GM23338 (cell line): ENCODE measurements around the gene SPEF1. TPM values are rescaled to one million over a fixed set of nuclear protein-coding genes. Genes with fewer than 3 reads are reported as not detected.

ENCODE experiments used
- ATAC-seq: fragments of 200-7000 bp; cut with Tn5 transposase; 3 replicates; pipeline ENCODE4 v1.9.1; 2020
- DNase-seq: peaks from one replicate; pipeline ENCODE4 v3.0.0-alpha.2; 2015; ENCODE audit warnings: low spot score
- H2AFZ ChIP-seq: fragments of 200-600 bp; sonication (generic); 2 replicates; pipeline ENCODE4 v1.8.0; 2016; ENCODE audit warnings: antibody characterized with exemption, mild to moderate bottlenecking, moderate library complexity
- H3F3A ChIP-seq: fragments of 200-600 bp; sonication (generic); replicated peaks from 2 replicates; pipeline ENCODE4 v1.8.0; 2017; ENCODE audit warnings: antibody characterized with exemption, mixed run types, low read depth
- H3K27ac ChIP-seq: fragments of 200-600 bp; sonication (generic); 2 replicates; pipeline ENCODE4 v1.6.1; 2016; ENCODE audit warnings: low read depth
- H3K27me3 ChIP-seq: fragments of 200-600 bp; sonication (generic); 2 replicates; pipeline ENCODE4 v1.8.0; 2016; ENCODE audit warnings: mild to moderate bottlenecking, mixed run types, moderate library complexity; ENCODE audit not compliant: insufficient read depth
- H3K36me3 ChIP-seq: fragments of 200-600 bp; sonication (generic); 2 replicates; pipeline ENCODE4 v1.8.0; 2016; ENCODE audit warnings: mild to moderate bottlenecking; ENCODE audit not compliant: insufficient read depth
- H3K4me1 ChIP-seq: fragments of 200-600 bp; sonication (generic); 2 replicates; pipeline ENCODE4 v1.8.0; 2016; ENCODE audit warnings: mild to moderate bottlenecking, moderate library complexity; ENCODE audit not compliant: insufficient read depth
- H3K4me2 ChIP-seq: fragments of 200-600 bp; sonication (generic); 2 replicates; pipeline ENCODE4 v1.7.1; 2017; ENCODE audit warnings: mixed run types
- H3K4me3 ChIP-seq: fragments of 200-600 bp; sonication (generic); 2 replicates; pipeline ENCODE4 v1.6.1; 2016; ENCODE audit warnings: mixed run types
- H3K79me2 ChIP-seq: fragments of 200-600 bp; sonication (generic); replicated peaks from 2 replicates; pipeline ENCODE4 v1.8.0; 2017; ENCODE audit warnings: mild to moderate bottlenecking; ENCODE audit not compliant: insufficient read depth
- H3K9me2 ChIP-seq: fragments of 200-600 bp; sonication (generic); 2 replicates; pipeline ENCODE4 v1.8.0; 2017; ENCODE audit not compliant: insufficient read depth
- H4K20me1 ChIP-seq: fragments of 200-600 bp; sonication (generic); replicated peaks from 2 replicates; pipeline ENCODE4 v1.8.0; 2017; ENCODE audit warnings: mild to moderate bottlenecking; ENCODE audit not compliant: insufficient read depth
- H3K27ac Mint-ChIP-seq: 2 replicates; pipeline ENCODE4 v1.8.0; 2020; ENCODE audit warnings: inconsistent platforms, mild to moderate bottlenecking, moderate library complexity, mixed read lengths
- H3K27me3 Mint-ChIP-seq: 3 replicates; pipeline ENCODE4 v1.8.0; 2022; ENCODE audit warnings: low read depth, mild to moderate bottlenecking, moderate library complexity, mixed read lengths, inconsistent platforms; ENCODE audit not compliant: insufficient read depth, poor library complexity
- H3K36me3 Mint-ChIP-seq: 3 replicates; pipeline ENCODE4 v1.8.0; 2021; ENCODE audit warnings: low read depth, mild to moderate bottlenecking, inconsistent platforms, moderate library complexity, mixed read lengths
- H3K4me1 Mint-ChIP-seq: 3 replicates; pipeline ENCODE4 v1.8.0; 2020; ENCODE audit warnings: mild to moderate bottlenecking, inconsistent platforms, mixed read lengths
- H3K4me3 Mint-ChIP-seq: 3 replicates; pipeline ENCODE4 v1.8.0; 2021; ENCODE audit warnings: moderate library complexity, mild to moderate bottlenecking, inconsistent platforms, mixed read lengths
- H3K9me3 Mint-ChIP-seq: 3 replicates; pipeline ENCODE4 v1.8.0; 2020; ENCODE audit warnings: moderate library complexity, mild to moderate bottlenecking, inconsistent platforms, mixed read lengths
- CREB1 ChIP-seq: fragments of 250-450 bp; sonication (Bioruptor Pico); IDR thresholded peaks from 2 replicates; pipeline ENCODE4 v1.5.0; 2020; ENCODE audit warnings: low read depth, mild to moderate bottlenecking, moderate library complexity
- CTCF ChIP-seq, 2 experiments: fragments of 200-600 bp in 1 of 2; sonication (generic) in 1 of 2; conservative IDR thresholded peaks; 2 replicates each; pipeline versions ENCODE4 v1.5.1 to v1.6.1; 2016 to 2017; ENCODE audit warnings: antibody characterized with exemption in 2 of 2, low read depth in 2 of 2, mild to moderate bottlenecking in 2 of 2, moderate library complexity in 1 of 2
- ETS1 ChIP-seq: IDR thresholded peaks from 2 replicates; pipeline ENCODE4 v1.6.1; 2016; ENCODE audit warnings: antibody characterized with exemption
- EZH2phosphoT487 ChIP-seq: fragments of 200-600 bp; sonication (generic); IDR thresholded peaks from one replicate; pipeline ENCODE4 v1.8.1; 2018; ENCODE audit warnings: antibody characterized with exemption; ENCODE audit not compliant: unreplicated experiment
- JUNB ChIP-seq: IDR thresholded peaks from one replicate; pipeline ENCODE4 v1.6.1; 2016; ENCODE audit warnings: antibody characterized with exemption; ENCODE audit not compliant: unreplicated experiment
- NANOG ChIP-seq: IDR thresholded peaks from 2 replicates; pipeline ENCODE4 v1.6.1; 2016; ENCODE audit warnings: antibody characterized with exemption, borderline replicate concordance
- POLR2AphosphoS5 ChIP-seq: IDR thresholded peaks from 2 replicates; pipeline ENCODE4 v1.6.1; 2016; ENCODE audit warnings: antibody characterized with exemption, low read depth
- REST ChIP-seq: IDR thresholded peaks from one replicate; pipeline ENCODE4 v1.6.1; 2018; ENCODE audit warnings: antibody characterized with exemption; ENCODE audit not compliant: unreplicated experiment
- STAT1 ChIP-seq: IDR thresholded peaks from one replicate; pipeline ENCODE4 v1.6.1; 2016; ENCODE audit warnings: antibody characterized with exemption; ENCODE audit not compliant: unreplicated experiment
- ZNF331 ChIP-seq: fragments of 250-450 bp; sonication (Bioruptor Pico); IDR thresholded peaks from 2 replicates; pipeline ENCODE4 v1.5.0; 2020; ENCODE audit warnings: low read depth, mild to moderate bottlenecking, moderate library complexity
- polyA plus RNA-seq: library from polyadenylated mRNA; unstranded; fragments of >200 nt; fragmentation: Nextera tagmentation; extraction: Ambion mirVana; gene quantifications from 2 replicates; pipeline ENCODE4 v1.2.1, GENCODE V29; 2016
- total RNA-seq: library from RNA; depleted of rRNA; stranded (reverse); fragments of >200 nt; shearing (Covaris generic); gene quantifications from 2 replicates; pipeline ENCODE4 v1.2.3, GENCODE V29; 2014

SPEF1 gene
- total and polyA plus RNA-seq, 2 experiments from 2014 or later, result 0.68 to 0.69 TPM

- TF ChIP-seq ZNF331 (CRISPR knock-in tag) (no peak), CREB1 (CRISPR knock-in tag) (peak; percentile 50; the same call in 1 of the 2 replicates), STAT1 (no peak), EZH2phosphoT487 (no peak), REST (no peak), JUNB (no peak)
Measured at GRCh38 chr20:3749689-3750531, 31.3 kb downstream of the SPEF1 start (continued).

GRCh38 chr20:3749087-3749688 is 32.1 kb downstream of the SPEF1 start:
- TF ChIP-seq CTCF (conservative IDR thresholded peaks at IDR 0.05; ENCODE audit: low read depth in 2 of 2) (no peak), NANOG (no peak), POLR2AphosphoS5 (no peak), REST (no peak), ETS1 (no peak)
- Histone ChIP-seq H3K36me3 (no peaks in the 10 kb centered on the region), H3K79me2 (no peaks in the 10 kb centered on the region), H3K27me3 (peaks cover 28% of the 10 kb centered on the region), H4K20me1 (peaks cover 11% of the 10 kb centered on the region; the same call in 1 of the 2 replicates), H3F3A (peaks cover 14% of the 10 kb centered on the region), H3K27ac (no peak overlapping the region), H3K9me2 (no peaks in the 10 kb centered on the region), H3K4me2 (peak overlapping the region; percentile 93), H3K4me3 (peak overlapping the region; percentile 73), H3K4me1 (peaks cover 17% of the 10 kb centered on the region; the same call in 1 of the 2 replicates), H2AFZ (no peak overlapping the region)
- H3K9me3 Mint-ChIP-seq, result peaks cover 4% of the 10 kb centered on the region; the same call in 1 of the 3 replicates
- H3K4me3 Mint-ChIP-seq, result no peak overlapping the region
- H3K4me1 Mint-ChIP-seq, result peaks cover 28% of the 10 kb centered on the region
- DNase-seq (no peak), ATAC-seq (no peak)
- H3K27ac Mint-ChIP-seq, result no peak overlapping the region
- no peaks in the 10 kb centered on the region; the same call in 2 of the 3 replicates for H3K36me3 Mint-ChIP-seq
- peaks cover 34% of the 10 kb centered on the region for H3K27me3 Mint-ChIP-seq
